GM12892 (cell line): ENCODE results near the gene SYT4.

Source experiments
- POLR2A ChIP-seq: IDR thresholded peaks from 2 replicates; pipeline ENCODE4 v1.6.1; 2011; ENCODE audit warnings: low read depth, low read length, control low read depth
- POLR2AphosphoS5 ChIP-seq: IDR thresholded peaks from 2 replicates; pipeline ENCODE4 v1.6.1; 2011; ENCODE audit warnings: low read depth, low read length, control low read depth
- TAF1 ChIP-seq: IDR thresholded peaks from 2 replicates; pipeline ENCODE4 v1.6.1; 2011; ENCODE audit warnings: low read depth, mild to moderate bottlenecking, control low read depth, low read length, borderline replicate concordance

DNA sequence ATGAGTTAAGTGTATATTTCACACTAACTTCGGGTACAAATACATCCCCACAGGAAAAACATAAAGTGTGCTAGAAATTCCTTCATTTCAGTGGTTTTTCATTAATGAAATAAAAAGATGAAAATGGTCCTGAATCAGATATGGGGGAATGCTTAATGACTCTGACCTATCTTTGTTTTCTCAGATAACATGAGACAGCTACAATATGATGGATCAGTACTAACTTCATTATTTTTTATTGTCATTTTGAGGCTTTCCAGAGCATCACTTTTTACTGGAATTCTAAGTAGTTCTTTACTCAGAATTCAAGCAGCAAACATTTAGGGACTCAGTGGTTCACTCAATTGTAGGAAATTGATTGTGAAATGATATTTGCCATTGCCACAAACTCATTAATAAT, 2.8 kb downstream of the SYT4 start:
- TF ChIP-seq POLR2A (no peak), POLR2AphosphoS5 (no peak), TAF1 (no peak)
